Thyroid gland (tissue), 4 donors: ENCODE data around the gene DYRK4.

ENCODE experiments used
- POLR2A ChIP-seq, 2 donors: fragments of 450-650 bp; IDR thresholded peaks; one replicate each; pipeline ENCODE4 v1.6.1; 2017; ENCODE audit warnings: antibody characterized with exemption in 2 of 2, mild to moderate bottlenecking in 2 of 2, moderate library complexity in 1 of 2
- TF ChIP-seq, protein P1 (sequence below), 6 experiments: fragments of 200-600 bp in 3 of 6; fragments of 450-650 bp in 3 of 6; sonication (generic) in 3 of 6; IDR thresholded peaks; one replicate each; pipeline ENCODE4 v1.5.1; 2016 to 2019; ENCODE audit warnings: antibody characterized with exemption in 6 of 6, mild to moderate bottlenecking in 2 of 6, inconsistent platforms in 1 of 6, moderate library complexity in 1 of 6

DNA sequence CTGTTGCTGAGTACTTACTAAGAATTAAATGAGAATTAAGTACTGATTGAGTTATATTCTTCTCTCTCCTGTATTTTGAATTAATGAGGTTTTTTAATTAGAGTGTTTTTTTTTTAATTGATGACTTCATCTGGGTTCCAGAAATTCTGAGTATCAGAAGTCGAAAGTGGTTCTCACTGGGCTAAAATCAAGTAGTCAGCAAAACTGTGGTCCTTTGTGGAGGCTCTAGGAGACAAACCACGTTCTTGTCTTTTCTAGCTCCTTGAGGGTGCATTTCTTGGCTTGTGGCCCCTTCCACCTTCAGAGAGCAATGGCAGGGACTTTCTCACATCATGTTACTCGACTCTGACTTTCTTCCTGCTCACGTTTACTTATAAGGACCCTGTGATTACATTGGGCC lies 8.1 kb upstream of the DYRK4 start:
- TF ChIP-seq, protein P1, sequence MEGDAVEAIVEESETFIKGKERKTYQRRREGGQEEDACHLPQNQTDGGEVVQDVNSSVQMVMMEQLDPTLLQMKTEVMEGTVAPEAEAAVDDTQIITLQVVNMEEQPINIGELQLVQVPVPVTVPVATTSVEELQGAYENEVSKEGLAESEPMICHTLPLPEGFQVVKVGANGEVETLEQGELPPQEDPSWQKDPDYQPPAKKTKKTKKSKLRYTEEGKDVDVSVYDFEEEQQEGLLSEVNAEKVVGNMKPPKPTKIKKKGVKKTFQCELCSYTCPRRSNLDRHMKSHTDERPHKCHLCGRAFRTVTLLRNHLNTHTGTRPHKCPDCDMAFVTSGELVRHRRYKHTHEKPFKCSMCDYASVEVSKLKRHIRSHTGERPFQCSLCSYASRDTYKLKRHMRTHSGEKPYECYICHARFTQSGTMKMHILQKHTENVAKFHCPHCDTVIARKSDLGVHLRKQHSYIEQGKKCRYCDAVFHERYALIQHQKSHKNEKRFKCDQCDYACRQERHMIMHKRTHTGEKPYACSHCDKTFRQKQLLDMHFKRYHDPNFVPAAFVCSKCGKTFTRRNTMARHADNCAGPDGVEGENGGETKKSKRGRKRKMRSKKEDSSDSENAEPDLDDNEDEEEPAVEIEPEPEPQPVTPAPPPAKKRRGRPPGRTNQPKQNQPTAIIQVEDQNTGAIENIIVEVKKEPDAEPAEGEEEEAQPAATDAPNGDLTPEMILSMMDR (IDR thresholded peaks at IDR 0.05) = no peak
- no peak for TF ChIP-seq POLR2A (IDR thresholded peaks at IDR 0.05)
